ENCODE results near the gene CACNA1C.

DNA sequence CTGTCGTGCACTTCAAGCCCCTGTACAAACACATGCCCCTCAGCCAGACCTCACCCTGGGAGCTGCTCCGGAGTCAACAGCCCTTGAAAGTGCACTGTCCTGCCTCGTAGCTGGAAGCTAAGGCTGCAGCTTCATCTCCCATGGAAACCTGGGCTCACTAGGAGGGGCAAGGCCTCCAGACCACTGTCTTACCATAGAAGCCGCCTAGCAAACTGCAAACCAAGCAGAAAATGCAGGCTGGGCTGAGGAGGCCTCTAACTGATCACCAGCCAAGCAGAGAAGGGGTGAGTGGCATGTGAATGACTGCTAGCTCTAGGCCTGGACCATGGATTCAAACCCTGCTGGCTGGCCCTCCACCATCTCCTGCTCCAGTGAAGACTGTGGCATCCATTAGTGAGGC is 340.2 kb downstream of the CACNA1C start:
- TF ChIP-seq, protein P1, sequence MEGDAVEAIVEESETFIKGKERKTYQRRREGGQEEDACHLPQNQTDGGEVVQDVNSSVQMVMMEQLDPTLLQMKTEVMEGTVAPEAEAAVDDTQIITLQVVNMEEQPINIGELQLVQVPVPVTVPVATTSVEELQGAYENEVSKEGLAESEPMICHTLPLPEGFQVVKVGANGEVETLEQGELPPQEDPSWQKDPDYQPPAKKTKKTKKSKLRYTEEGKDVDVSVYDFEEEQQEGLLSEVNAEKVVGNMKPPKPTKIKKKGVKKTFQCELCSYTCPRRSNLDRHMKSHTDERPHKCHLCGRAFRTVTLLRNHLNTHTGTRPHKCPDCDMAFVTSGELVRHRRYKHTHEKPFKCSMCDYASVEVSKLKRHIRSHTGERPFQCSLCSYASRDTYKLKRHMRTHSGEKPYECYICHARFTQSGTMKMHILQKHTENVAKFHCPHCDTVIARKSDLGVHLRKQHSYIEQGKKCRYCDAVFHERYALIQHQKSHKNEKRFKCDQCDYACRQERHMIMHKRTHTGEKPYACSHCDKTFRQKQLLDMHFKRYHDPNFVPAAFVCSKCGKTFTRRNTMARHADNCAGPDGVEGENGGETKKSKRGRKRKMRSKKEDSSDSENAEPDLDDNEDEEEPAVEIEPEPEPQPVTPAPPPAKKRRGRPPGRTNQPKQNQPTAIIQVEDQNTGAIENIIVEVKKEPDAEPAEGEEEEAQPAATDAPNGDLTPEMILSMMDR (IDR thresholded peaks at IDR 0.05): no peak
- no peak for TF ChIP-seq EZH2 (IDR thresholded peaks at IDR 0.05; ENCODE audit: borderline replicate concordance, insufficient read depth, low read depth, low read length, poor library complexity, severe bottlenecking)

Data from B cell (primary cell).